ENCODE data around the gene P3H3.

- TF ChIP-seq POLR2AphosphoS5 (IDR thresholded peaks at IDR 0.05) (no peak), CTCF (IDR thresholded peaks at IDR 0.05) (no peak), POLR2A (IDR thresholded peaks at IDR 0.05) (no peak)
Observed at GRCh38 chr12:6796576-6796975, 31.6 kb upstream of the P3H3 start.
